Measurements from ENCODE around the gene PPFIA1. TPM values are rescaled to one million over a fixed set of nuclear protein-coding genes. Genes with fewer than 3 reads are reported as not detected.

The PPFIA1 gene
- total and polyA plus RNA-seq, 2 donors (not counting 1 experiment from before 2014, with no cell fraction given): 38.8 to 39.8 TPM

- Histone ChIP-seq H3K79me2 (ENCODE audit: control insufficient read depth, insufficient read depth, low read length) (peaks cover 91% of the 10 kb centered on the region), H2AFZ (ENCODE audit: low read length) (no peak overlapping the region), H3K4me3 (replicated peaks in 1 of 4; ENCODE audit: control extremely low read depth in 1 of 4, insufficient read depth in 1 of 4, low read depth in 3 of 4, low read length in 4 of 4) (no peak overlapping the region), H3K4me2 (ENCODE audit: extremely low read depth, insufficient read depth, low read length) (no peak overlapping the region), H3K4me1 (ENCODE audit: control insufficient read depth, extremely low read depth, insufficient read depth, low read length) (peaks cover 13% of the 10 kb centered on the region), H3K27me3 (ENCODE audit: control insufficient read depth, insufficient read depth, low read length) (no peaks in the 10 kb centered on the region), H3K36me3 (ENCODE audit: control insufficient read depth, insufficient read depth, low read length) (peaks cover 8% of the 10 kb centered on the region), H3K9me3 (ENCODE audit: control insufficient read depth, insufficient read depth, low read depth, low read length) (no peaks in the 10 kb centered on the region), H3K27ac (ENCODE audit: insufficient read depth, low read length) (no peak overlapping the region), H4K20me1 (ENCODE audit: control insufficient read depth, extremely low read depth, insufficient read depth, low read length) (peaks cover 5% of the 10 kb centered on the region), H3K9ac (ENCODE audit: insufficient read depth, low read length) (no peak overlapping the region)
- DNase-seq (ENCODE audit: low read depth in 2 of 2): no peak
- TF ChIP-seq EZH2 (IDR thresholded peaks at IDR 0.05; ENCODE audit: low read length, missing control alignments): no peak
- TF ChIP-seq, protein P1, sequence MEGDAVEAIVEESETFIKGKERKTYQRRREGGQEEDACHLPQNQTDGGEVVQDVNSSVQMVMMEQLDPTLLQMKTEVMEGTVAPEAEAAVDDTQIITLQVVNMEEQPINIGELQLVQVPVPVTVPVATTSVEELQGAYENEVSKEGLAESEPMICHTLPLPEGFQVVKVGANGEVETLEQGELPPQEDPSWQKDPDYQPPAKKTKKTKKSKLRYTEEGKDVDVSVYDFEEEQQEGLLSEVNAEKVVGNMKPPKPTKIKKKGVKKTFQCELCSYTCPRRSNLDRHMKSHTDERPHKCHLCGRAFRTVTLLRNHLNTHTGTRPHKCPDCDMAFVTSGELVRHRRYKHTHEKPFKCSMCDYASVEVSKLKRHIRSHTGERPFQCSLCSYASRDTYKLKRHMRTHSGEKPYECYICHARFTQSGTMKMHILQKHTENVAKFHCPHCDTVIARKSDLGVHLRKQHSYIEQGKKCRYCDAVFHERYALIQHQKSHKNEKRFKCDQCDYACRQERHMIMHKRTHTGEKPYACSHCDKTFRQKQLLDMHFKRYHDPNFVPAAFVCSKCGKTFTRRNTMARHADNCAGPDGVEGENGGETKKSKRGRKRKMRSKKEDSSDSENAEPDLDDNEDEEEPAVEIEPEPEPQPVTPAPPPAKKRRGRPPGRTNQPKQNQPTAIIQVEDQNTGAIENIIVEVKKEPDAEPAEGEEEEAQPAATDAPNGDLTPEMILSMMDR (conservative IDR thresholded peaks at IDR 0.05 in 1 of 2, IDR thresholded peaks at IDR 0.05 in 1 of 2; ENCODE audit: low read depth in 1 of 2, low read length in 2 of 2): no peak
These were observed 131.5 kb downstream of the PPFIA1 start for GRCh38 chr11:70402016-70402415.

- H3K27me3 ChIP-seq (ENCODE audit: control insufficient read depth, insufficient read depth, low read length): no peaks in the 10 kb centered on the region
- H3K9ac ChIP-seq (ENCODE audit: insufficient read depth, low read length): no peak overlapping the region
- peaks cover 90% of the 10 kb centered on the region for H3K79me2 ChIP-seq (ENCODE audit: control insufficient read depth, insufficient read depth, low read length)
- no peaks in the 10 kb centered on the region for H3K9me3 ChIP-seq (ENCODE audit: control insufficient read depth, insufficient read depth, low read depth, low read length)
- TF ChIP-seq, protein P1 (conservative IDR thresholded peaks at IDR 0.05 in 1 of 2, IDR thresholded peaks at IDR 0.05 in 1 of 2; ENCODE audit: low read depth in 1 of 2, low read length in 2 of 2): no peak
- TF ChIP-seq EZH2 (IDR thresholded peaks at IDR 0.05; ENCODE audit: low read length, missing control alignments): no peak
- no peak for DNase-seq (ENCODE audit: low read depth in 2 of 2)
- no peak overlapping the region for H3K4me3 ChIP-seq (replicated peaks in 1 of 4; ENCODE audit: control extremely low read depth in 1 of 4, insufficient read depth in 1 of 4, low read depth in 3 of 4, low read length in 4 of 4)
- peaks cover 5% of the 10 kb centered on the region for H4K20me1 ChIP-seq (ENCODE audit: control insufficient read depth, extremely low read depth, insufficient read depth, low read length)
- H2AFZ ChIP-seq (ENCODE audit: low read length): no peak overlapping the region
- peaks cover 12% of the 10 kb centered on the region for H3K36me3 ChIP-seq (ENCODE audit: control insufficient read depth, insufficient read depth, low read length)
- H3K4me2 ChIP-seq (ENCODE audit: extremely low read depth, insufficient read depth, low read length): no peak overlapping the region
- H3K4me1 ChIP-seq (ENCODE audit: control insufficient read depth, extremely low read depth, insufficient read depth, low read length): peaks cover 9% of the 10 kb centered on the region
- H3K27ac ChIP-seq (ENCODE audit: insufficient read depth, low read length): no peak overlapping the region
These were observed 132.2 kb downstream of the PPFIA1 start for GRCh38 chr11:70402685-70403084.

DNA sequence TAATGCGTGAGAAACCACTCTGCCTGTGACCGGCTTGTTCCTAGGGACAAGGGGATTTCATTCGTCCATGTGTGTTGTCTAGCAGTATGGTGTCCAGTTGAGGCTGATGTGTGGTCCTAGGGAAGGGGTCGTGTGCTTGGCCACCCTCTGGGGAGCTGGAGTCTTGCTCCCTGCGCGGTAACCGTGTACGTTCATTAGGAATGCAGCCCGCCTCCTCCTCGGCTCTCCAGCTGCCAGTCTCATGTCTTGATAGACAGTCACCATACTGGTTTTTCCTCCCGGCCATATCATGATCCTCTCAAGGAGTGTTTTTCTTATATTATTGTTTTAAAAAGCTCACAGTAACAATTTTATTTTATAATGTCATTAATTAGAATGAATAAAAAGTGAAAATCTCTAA lies 133.8 kb downstream of the PPFIA1 start:
- Histone ChIP-seq H3K4me1 (ENCODE audit: control insufficient read depth, extremely low read depth, insufficient read depth, low read length) (peaks cover 9% of the 10 kb centered on the region), H4K20me1 (ENCODE audit: control insufficient read depth, extremely low read depth, insufficient read depth, low read length) (peaks cover 5% of the 10 kb centered on the region), H3K27me3 (ENCODE audit: control insufficient read depth, insufficient read depth, low read length) (no peaks in the 10 kb centered on the region), H3K36me3 (ENCODE audit: control insufficient read depth, insufficient read depth, low read length) (peaks cover 19% of the 10 kb centered on the region), H3K9ac (ENCODE audit: insufficient read depth, low read length) (no peak overlapping the region), H3K4me3 (replicated peaks in 1 of 4; ENCODE audit: control extremely low read depth in 1 of 4, insufficient read depth in 1 of 4, low read depth in 3 of 4, low read length in 4 of 4) (no peak overlapping the region), H2AFZ (ENCODE audit: low read length) (no peak overlapping the region), H3K9me3 (ENCODE audit: control insufficient read depth, insufficient read depth, low read depth, low read length) (no peaks in the 10 kb centered on the region), H3K79me2 (ENCODE audit: control insufficient read depth, insufficient read depth, low read length) (peaks cover 82% of the 10 kb centered on the region), H3K4me2 (ENCODE audit: extremely low read depth, insufficient read depth, low read length) (no peak overlapping the region), H3K27ac (ENCODE audit: insufficient read depth, low read length) (no peak overlapping the region)
- DNase-seq (ENCODE audit: low read depth in 2 of 2): no peak
- TF ChIP-seq, protein P1 (conservative IDR thresholded peaks at IDR 0.05 in 1 of 2, IDR thresholded peaks at IDR 0.05 in 1 of 2; ENCODE audit: low read depth in 1 of 2, low read length in 2 of 2): no peak
- TF ChIP-seq EZH2 (IDR thresholded peaks at IDR 0.05; ENCODE audit: low read length, missing control alignments): no peak
